NCI-H2081 treated with DMSO at 0.1 percent for 48 hours (cell line): ENCODE results near the gene MTSS2.

Experiments
- DNase-seq: peaks from one replicate; lab custom pipeline; 2025; lab: John Stamatoyannopoulos, UW

MTSS2 gene

GRCh38 chr16:70687102-70687511 is 1.3 kb upstream of the MTSS2 start:
- no peak for DNase-seq

- no peak for DNase-seq
Measured at GRCh38 chr16:70686376-70687101, 686 bp upstream of the MTSS2 start.

- DNase-seq: no peak
Measured at GRCh38 chr16:70685061-70685937, 554 bp downstream of the MTSS2 start.

- DNase-seq: no peak
Measured at GRCh38 chr16:70684146-70685060, 1.4 kb downstream of the MTSS2 start.

GRCh38 chr16:70683146-70683944 is 2.5 kb downstream of the MTSS2 start:
- no peak for DNase-seq

- no peak for DNase-seq
Measured at GRCh38 chr16:70682239-70683145, 3.4 kb downstream of the MTSS2 start.

- no peak for DNase-seq
Measured at GRCh38 chr16:70681382-70682238, 4.2 kb downstream of the MTSS2 start.

GRCh38 chr16:70680495-70681381 is 5.1 kb downstream of the MTSS2 start:
- DNase-seq: no peak

GRCh38 chr16:70679671-70680494 is 6.0 kb downstream of the MTSS2 start:
- no peak for DNase-seq

- DNase-seq: no peak
Measured at GRCh38 chr16:70678898-70679670, 6.8 kb downstream of the MTSS2 start.

GRCh38 chr16:70678121-70678897 is 7.5 kb downstream of the MTSS2 start:
- DNase-seq: no peak

GRCh38 chr16:70677499-70678120 is 8.2 kb downstream of the MTSS2 start:
- no peak for DNase-seq

- DNase-seq: no peak
Measured at GRCh38 chr16:70676675-70677498, 9.0 kb downstream of the MTSS2 start.

GRCh38 chr16:70675851-70676513 is 9.9 kb downstream of the MTSS2 start:
- no peak for DNase-seq
